ENCODE data around the gene FBRS.
"Not testable (repeated sequence)": the region's sequence is repeated elsewhere in the genome, so short reads cannot be mapped to it uniquely, and the experiment has no call there.

FBRS gene

DNA sequence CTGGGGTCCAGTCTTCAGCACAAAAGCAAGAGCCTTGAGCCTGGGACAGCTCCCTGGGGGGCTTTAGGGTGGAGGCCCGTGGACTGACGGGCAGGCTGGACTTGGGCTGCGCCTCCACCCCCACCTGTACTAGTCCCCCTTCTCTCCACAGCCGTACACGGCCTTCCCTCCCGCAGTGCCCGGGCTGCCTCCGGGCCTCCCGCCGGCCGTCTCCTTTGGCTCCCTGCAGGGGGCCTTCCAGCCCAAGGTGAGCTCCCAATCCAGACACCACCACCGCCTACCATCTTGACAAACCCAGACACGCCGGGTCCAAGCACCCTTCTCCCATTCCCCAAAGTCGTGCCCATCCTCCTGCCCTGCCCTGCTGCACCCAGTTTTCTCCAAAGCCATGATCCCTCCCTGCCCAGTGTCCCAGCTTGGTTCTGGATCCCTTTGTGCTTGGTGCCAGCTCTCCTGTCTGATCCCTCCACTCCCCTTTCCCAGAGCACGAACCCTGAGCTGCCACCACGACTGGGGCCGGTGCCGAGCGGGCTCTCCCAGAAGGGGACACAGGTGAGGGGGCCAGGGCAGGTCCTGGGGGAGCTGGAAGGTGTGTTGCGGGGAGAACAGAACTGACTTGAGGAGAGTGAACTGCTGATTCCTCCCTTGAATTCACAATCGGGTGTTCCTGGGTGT lies 7.1 kb downstream of the FBRS start:
- DNase-seq (ENCODE audit: low spot score), result no peak

DNA sequence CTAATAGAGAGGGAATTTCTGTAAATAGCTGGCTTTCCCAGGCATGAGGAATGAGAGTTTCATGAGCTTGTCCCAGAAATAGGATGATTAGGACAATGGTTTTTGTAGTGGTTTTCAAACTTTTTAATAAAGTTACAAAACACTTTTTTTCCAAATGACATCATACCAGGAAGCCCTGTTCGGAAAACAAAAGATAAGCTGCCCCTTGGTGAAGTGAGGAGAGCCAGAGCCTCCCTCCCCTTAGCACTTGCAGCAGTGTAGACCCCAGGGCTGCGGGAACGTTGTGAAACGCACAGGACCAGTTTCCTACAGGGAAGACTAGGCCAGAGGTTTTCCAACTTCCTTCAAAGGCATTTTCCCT lies 7.6 kb downstream of the FBRS start:
- DNase-seq (ENCODE audit: low spot score), result no peak

DNA sequence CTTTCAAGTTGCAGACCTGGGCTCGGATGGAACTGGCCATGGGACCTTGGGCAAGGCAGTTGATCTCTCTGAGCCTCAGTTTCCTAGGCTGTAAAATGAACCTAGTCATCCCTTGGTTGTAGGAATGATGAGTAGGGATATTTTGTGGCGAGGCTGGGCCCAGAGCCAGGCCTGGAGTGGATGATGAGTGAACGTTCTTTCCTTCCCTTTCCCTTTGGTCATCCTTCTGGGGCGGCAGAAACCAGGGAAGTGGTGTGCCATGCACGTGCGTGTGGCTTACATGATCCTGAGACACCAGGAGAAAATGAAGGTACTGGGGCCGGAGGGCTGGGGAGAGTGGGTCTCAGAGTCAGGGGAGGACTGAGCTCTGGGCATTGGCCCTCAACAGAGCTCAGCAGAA lies 8.4 kb downstream of the FBRS start:
- DNase-seq (ENCODE audit: low spot score), result no peak

DNA sequence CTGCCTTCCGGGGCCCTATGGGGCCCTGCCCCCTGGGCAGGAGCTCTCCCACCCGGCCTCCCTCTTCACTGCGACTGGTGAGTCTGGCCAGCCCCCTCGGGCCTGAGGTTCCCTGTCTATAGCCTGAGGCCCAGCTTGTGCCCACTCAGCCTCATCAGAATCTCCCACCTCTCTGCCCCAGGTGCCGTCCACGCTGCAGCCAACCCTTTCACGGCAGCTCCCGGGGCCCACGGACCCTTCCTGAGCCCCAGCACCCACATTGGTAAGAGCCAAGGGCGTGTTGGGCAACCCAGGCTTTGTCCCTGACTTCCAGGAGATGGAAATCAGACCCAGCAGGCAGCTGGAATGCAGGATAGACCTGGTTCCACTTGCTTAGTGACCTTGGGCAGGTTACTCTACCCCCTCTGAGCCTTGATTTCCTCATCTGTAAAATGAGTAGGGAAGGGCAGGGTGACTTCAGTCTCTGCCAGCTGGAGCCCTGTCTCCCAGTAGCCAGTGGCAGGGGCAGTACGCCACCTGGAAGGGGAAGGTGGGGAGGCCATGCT lies 9.2 kb downstream of the FBRS start:
- DNase-seq (ENCODE audit: low spot score), result no peak

DNA sequence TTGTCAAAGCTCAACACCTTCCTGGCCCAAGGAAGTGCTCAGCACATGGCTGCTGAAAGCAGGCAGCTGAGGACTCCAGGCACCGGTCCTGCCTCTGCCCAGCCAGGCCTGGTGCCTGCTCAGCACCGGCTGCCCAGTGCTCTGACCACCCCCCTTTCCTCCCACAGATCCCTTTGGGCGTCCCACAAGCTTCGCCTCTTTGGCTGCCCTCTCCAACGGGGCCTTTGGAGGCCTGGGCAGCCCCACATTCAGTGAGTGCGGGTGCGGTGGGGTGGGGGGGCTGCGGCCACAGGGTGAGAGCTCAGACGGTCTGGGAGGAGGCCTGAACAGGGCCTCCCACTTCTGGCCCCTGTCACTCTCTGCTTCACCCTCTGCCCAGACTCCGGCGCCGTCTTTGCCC lies 10.2 kb downstream of the FBRS start:
- no peak for DNase-seq (ENCODE audit: low spot score)

DNA sequence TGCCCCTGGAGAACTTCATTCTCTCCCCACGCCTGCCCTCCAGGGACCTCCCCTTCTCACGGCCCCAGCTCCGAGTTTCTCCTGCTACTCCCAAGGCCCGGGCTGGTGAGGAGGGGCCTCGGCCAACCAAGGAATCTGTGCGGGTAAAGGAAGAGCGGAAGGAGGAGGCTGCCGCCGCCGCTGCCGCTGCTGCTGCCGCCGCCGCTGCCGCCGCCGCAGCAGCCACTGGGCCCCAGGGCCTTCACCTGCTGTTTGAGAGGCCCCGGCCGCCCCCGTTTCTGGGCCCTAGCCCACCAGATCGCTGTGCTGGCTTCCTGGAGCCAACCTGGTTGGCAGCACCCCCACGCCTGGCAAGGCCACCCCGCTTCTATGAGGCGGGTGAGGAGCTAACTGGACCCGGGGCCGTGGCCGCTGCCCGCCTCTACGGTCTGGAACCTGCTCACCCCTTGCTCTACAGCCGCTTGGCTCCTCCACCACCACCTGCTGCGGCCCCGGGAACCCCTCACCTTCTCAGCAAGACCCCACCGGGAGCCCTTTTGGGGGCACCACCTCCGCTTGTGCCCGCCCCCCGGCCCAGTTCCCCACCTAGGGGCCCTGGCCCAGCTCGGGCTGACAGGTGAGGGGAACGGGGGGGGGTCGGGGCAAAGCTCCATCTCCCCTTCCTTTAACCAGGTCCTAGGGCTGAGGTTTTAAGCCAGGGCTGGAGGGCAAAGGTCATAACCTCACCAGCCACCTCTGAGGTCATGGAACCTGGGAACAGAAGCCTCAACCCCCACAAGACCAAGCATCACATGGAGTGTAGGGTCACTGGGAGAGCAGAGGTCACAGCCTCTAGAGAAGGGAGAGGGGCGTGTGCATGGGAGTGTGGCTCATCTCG lies 11.0 kb downstream of the FBRS start:
- DNase-seq (ENCODE audit: low spot score), result no peak

DNA sequence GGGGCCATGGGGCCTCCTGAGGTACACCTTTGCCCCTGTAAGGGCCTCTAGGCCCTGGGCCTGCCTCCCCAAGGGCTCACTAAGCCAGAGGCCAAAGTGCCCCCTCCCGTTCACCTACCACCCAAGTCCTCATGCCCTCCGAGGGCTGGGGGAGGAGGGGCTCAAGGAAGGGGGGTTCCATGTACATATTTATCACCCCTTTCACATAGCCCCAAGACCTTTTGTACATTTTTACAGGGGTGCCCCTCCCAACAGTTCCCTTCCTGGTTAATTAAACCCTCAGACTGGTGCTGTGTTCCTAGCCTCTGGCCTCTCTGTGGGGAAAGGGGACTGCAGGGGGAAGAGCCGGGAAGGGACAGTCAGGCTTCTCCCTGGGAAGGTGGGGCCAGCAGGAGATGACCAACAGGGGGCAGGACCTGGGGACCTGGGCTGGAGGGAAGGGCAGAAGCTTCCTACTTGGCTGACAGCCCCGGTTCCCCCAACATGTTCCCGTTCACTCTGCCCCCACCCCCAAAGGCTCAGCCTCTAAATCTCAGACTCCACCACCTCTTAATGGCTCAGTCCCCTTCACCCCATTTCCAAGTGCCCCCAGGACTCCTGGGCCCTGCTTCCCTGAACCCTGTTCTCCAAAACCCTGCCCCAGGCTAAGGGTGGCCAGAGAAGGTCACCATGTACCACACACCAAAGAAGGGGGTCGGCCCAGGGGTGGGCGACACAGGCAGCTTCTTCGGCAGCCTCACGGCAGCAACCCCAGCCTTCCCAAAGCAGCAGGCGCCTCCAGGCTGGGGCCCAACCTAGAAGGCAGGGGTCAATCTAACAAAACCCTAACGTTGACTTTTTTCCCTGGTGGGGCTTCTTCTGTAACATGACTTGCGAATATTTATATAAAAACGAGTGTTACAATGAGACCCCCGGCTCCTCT lies 11.9 kb downstream of the FBRS start:
- no peak for DNase-seq (ENCODE audit: low spot score)

DNA sequence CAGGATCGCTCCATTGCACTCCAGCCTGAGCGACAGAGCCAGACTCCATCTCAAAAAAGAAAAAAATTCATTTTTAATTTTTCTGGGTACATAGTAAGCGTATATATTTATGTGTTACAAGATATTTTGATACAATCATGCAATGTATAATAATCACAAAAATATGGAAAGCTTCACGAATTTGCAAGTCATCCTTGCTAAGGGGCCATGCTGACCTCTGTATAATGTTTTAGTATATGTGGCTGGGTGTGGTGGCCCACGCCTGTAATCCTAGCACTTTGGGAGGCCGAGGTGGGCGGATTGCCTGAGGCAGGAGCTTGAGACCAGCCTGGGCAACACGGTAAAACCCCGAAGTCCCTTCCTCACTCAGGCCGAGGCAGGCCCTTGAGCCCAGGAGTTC lies 16.9 kb downstream of the FBRS start:
- no peak for DNase-seq (ENCODE audit: low spot score)

DNA sequence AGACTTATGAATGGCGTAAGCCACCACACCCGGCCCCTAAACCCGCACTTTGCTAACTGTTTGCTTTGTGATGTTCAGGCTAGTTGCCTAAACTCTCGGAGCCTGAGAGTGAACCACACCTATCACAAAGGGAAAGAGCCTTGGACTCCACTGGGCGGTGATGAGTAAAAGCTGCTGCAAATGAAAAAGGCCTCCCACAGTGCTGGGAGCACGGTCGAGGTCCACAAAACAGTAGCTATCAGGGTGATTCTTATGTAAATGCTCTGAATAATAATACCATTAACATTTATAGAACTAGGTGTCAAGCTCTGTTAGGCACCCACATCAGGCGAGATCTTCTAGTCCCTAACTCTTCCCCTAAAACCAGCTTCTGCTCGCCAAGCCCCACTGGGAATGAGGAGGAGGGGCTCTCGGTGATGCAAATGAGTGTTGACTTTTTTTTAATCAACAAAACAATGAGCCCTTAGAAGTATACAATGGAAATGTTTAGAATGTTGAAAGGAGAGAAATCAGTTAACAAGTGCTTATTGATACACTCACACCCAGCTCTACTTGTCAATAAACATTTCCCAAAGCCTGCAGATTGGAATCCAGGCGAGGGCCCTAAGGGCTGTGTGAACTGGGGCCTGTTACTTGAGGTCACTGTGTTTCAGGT lies 19.8 kb downstream of the FBRS start:
- no peak for DNase-seq (ENCODE audit: low spot score)

DNA sequence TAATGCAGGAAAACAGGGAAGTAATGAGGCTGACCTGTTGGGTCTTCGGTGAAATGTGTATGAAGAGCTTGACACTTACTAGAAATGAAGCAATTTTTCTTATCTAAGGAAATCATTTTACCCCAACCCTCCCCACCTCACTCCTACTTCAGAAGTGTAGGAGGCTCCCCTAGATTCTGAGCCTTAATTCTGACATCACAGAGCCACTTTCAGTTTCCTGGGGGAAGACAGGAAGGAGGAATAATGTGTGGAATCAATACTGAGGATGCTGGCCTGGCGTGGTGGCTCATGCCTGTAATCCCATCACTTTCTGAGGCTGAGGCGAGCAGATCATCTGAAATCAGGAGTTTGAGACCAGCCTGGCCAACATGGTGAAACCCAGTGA lies 20.3 kb downstream of the FBRS start:
- no peak for DNase-seq (ENCODE audit: low spot score)

DNA sequence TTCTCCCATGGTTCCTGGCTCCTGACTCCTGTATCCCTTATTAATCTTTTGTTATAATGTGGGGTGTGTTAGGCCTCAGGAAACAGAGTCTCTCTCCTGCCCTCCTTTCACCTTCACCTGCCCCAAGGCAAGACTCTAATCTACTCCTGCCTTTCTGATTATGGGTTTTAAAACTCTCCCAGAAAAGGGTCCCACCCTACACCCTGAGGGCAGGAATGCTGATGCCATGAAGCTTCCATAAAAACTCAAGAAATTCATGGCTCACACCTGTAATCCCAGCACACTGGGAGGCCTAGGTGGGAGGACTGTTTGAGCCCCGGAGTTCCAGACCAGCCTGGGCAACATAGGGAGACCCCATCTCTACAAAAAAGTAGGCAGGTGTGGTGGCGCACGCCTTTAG lies 22.1 kb downstream of the FBRS start:
- no peak for DNase-seq (ENCODE audit: low spot score)

DNA sequence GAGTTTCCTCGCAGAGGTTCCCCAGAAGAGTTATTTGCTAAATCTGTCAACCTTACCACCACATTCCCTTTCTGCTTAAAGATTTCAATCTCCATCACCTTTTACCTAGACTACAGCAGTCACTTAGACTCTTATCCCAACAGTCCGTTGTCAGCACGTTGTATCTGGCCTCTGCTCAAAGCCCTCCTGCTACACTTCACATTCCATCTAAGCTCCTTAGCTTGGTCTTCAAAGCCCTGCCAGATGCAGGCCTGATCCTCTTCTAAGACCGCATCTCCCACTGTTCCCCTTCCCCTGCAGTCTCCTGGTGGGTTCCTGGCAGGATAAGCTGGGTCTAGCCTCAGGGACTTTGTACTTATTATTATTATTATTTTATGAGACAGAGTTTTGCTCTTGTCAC lies 30.5 kb downstream of the FBRS start:
- DNase-seq (ENCODE audit: low spot score), result no peak

DNA sequence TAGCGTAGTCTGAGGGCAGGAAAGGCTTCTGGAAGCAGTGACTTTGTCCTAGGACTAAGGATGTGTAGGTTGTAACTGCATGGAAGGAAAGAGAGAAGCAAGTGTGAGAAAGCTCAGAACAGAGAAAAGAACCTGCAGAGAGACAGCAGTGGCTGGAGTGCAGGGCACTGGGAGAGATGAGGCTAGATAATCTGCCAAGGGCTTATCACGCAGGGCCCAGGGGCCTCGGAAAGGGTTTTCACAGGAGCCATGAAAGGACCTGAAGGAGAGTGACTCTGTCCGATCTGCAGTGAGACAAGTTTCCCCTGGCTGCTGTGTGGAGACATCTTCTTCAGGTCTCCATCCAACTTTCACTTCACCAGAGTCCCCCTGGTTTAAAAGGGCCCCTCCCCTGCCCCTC lies 33.7 kb downstream of the FBRS start:
- DNase-seq (ENCODE audit: low spot score), result no peak

DNA sequence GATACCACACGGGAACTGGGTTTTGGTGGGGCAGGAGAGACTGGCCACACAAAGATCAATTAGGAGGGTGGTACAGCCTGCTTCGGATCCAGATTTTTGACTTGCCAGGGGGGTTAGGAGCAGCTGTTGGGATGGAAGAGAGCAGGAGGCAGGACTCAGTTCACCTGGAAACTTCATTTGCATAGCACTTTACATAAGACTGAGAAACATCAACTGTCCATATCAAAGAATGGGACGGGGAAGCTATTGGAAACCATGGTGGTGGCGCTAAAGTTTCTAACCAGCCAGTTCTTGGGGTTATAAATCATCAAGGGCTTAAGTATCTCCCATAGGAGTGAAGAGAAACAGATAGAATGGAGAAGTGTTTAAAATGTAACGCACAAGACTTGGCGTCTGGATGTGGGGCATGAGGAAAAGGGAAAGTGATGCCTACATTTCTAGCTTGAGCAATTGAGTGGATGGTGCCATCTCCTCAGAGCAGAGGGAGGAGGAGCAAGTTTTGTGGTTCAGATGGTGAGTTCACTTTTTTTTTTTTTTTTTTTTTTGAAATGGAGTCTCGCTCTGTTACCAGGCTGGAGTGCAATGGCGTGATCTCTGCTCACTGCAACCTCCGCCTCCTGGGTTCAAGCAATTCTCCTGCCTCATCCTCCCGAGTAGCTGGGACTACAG lies 34.3 kb downstream of the FBRS start:
- DNase-seq (ENCODE audit: low spot score), result no peak

DNA sequence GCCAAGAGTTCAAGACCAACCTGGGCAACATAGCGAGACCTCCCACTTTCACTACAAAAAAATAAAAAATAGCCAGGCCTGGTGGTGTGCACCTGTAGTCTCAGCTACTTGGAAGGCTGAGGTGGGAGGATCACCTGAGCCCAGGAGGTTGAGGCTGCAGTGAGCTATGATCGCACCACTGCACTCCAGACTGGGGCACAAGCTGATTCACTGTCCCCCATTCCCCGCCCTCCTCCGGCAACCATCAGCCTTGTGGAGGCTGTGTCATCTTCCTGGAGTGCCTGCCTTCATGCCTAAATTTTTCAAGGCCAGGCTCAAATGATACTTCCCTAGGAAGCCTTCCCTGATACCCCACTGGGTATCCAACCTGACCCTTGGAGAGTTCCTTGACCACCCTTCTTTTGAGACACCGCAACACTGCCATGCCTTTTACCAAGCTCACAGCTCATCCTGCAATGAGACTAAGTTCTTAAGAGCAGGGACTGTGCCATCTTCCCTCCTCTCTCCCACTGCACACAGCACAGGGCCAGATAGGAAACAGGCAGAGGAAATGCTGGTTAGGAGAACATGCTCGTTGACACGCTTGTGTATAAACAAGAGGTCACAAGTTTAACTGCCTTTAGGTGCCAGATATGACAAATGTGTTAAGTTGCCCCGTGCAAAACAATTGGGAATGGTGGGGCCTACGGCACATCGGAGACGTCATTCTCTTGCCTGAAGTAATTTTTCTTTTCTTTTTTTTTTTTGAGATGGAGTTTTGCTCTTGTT lies 36.9 kb downstream of the FBRS start:
- DNase-seq (ENCODE audit: low spot score), result no peak

DNA sequence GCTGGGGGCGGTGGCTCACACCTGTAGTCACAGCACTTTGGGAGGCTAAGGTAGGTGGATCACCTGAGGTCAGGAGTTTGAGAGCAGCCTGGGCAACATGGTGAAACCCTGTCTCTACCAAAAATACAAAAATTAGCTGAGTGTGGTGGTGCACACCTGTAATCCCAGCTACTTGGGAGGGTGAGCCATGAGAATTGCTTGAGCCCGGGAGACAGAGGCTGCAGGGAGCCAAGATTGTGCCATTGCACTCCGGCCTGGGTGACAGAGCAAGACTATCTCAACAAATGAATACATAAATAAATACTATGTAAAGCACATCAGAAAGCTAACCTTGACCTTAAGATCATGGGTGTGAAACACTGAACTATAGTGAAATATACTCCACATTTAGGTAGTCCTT lies 38.4 kb downstream of the FBRS start:
- not testable (repeated sequence) for DNase-seq (ENCODE audit: low spot score)

DNA sequence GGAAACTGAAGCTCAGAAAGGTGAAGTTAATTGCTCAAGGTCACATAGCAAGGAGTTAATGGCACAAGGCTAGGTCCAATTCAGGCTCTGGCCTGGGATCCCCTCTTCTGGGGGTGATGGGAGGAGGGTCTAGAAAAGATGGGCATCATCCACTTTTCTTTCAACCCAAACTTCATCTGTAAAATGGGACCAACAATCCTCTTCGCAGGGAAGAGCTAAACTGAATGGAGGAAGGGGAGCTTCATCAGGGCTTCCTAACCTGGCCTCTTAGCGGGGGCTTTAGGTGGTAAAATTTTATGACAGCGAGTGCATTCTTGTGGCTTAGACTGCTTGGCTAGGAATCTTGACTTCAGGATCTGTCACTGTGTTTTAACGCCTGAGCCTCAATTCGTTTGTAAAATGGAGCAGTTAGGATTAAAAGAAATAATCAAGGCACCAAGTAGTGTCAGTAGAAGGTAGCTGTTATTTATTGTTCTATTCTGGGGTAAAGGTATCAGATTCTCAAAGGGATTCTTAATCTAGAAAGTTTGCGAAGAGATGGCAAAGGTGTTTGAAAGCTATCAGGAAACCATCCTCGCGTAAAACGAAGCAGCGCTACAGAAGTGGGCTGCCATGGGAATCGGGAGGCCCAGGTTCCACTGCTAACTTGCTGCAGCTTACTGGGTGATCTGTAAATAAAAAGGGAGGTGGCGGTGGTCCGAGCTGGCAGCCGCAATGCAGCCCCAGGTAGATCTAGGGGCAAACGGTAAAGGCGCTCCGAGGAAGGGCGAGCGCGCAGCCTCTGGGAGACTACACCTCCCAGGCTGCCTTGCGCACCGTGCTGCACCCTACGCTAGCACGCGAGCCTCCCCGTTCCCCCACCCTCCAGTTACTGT lies 39.3 kb downstream of the FBRS start:
- DNase-seq (ENCODE audit: low spot score), result peak; percentile 92

DNA sequence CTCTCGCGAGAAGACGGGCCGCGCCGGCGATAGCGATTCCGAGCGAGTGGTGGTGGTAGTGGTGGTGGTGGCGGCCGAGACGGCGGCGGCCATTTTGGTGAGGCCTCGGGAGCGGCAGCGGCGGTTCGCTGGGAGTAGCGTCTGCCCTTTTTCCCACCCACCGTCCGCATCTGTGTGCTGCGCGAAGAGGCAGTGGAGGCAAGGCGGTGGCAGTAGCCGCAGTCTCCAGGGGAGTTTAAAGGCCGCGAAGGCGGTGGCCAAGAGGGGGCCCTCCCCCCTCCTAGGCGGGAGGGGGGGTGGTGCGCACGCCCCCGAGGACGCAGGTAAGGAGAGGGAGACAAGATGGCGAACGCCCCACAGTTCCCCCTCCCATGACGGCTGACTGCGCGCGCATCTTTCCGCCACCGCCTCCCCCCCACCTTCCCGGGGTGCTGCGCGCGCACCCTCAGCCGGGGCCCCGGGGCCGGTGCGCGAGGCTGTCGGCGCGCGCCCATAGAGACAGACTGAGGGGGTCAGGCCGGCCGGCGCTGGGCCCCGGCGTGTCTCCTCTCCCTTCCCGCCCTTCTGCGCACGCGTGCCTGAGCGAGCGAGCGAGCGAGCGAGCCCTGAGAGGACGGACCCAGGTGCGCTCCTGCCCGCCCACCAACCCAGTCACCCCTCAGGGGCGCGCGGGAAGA lies 40.0 kb downstream of the FBRS start:
- peak; percentile 100 for DNase-seq (ENCODE audit: low spot score)

All from germinal center (tissue), 1 donor.